Measurements from ENCODE around the gene HACD3. TPM values are rescaled to one million over a fixed set of nuclear protein-coding genes. Genes with fewer than 3 reads are reported as not detected.
A peak's percentile ranks its signal among the peaks of the same experiment; 100 is the strongest.

The HACD3 gene
- total RNA-seq, 2 donors from 2014 or later: 20.0 to 31.0 TPM

GRCh38 chr15:65512807-65513416 is 17.4 kb upstream of the HACD3 start:
- H3K27ac ChIP-seq: peak overlapping the region; percentile 31 to 42
- TF ChIP-seq, protein P1, sequence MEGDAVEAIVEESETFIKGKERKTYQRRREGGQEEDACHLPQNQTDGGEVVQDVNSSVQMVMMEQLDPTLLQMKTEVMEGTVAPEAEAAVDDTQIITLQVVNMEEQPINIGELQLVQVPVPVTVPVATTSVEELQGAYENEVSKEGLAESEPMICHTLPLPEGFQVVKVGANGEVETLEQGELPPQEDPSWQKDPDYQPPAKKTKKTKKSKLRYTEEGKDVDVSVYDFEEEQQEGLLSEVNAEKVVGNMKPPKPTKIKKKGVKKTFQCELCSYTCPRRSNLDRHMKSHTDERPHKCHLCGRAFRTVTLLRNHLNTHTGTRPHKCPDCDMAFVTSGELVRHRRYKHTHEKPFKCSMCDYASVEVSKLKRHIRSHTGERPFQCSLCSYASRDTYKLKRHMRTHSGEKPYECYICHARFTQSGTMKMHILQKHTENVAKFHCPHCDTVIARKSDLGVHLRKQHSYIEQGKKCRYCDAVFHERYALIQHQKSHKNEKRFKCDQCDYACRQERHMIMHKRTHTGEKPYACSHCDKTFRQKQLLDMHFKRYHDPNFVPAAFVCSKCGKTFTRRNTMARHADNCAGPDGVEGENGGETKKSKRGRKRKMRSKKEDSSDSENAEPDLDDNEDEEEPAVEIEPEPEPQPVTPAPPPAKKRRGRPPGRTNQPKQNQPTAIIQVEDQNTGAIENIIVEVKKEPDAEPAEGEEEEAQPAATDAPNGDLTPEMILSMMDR (IDR thresholded peaks at IDR 0.05): no peak
- no peaks in the 10 kb centered on the region for H3K9me3 ChIP-seq
- peak overlapping the region; percentile 34 for H3K4me3 ChIP-seq
- H3K27me3 ChIP-seq (replicated peaks; ENCODE audit: insufficient read depth): no peaks in the 10 kb centered on the region
- DNase-seq (ENCODE audit: low spot score) (no peak), ATAC-seq (ENCODE audit: insufficient number of reproducible peaks, low FRiP score, low read depth) (no peak)
- peaks cover 25 to 59% of the 10 kb centered on the region in 2 donors for H3K4me1 ChIP-seq (ENCODE audit: control insufficient read depth in 1 of 2, low read depth in 2 of 2)
- peaks cover 7% of the 10 kb centered on the region for H3K36me3 ChIP-seq

- Histone ChIP-seq H3K4me3 (peak within 1 kb of the TSS; percentile 87), H3K27ac (peak within 1 kb of the TSS; percentile 73 to 85), H3K27me3 (replicated peaks; ENCODE audit: insufficient read depth) (no peaks in the 10 kb centered on the region), H3K4me1 (ENCODE audit: control insufficient read depth in 1 of 2, low read depth in 2 of 2) (peaks cover 21 to 41% of the 10 kb centered on the region in 2 donors), H3K36me3 (no peaks in the 10 kb centered on the region), H3K9me3 (no peaks in the 10 kb centered on the region)
- TF ChIP-seq, protein P1 (IDR thresholded peaks at IDR 0.05): peak; percentile 71
- ATAC-seq (ENCODE audit: insufficient number of reproducible peaks, low FRiP score, low read depth): peak; percentile 75
- DNase-seq (ENCODE audit: low spot score): peak; percentile 60
Measured at GRCh38 chr15:65516997-65517865, 13.0 kb upstream of the HACD3 start, which contains the start of gene DPP8. Gene DPP8 (minus strand): TSS chr15:65517689. CDS start chr15:65512553, 5,136 bp downstream.

- TF ChIP-seq, protein P1 (IDR thresholded peaks at IDR 0.05): no peak
- Histone ChIP-seq H3K36me3 (no peaks in the 10 kb centered on the region), H3K4me3 (peak overlapping the region; percentile 87), H3K4me1 (ENCODE audit: control insufficient read depth in 1 of 2, low read depth in 2 of 2) (peaks cover 17 to 36% of the 10 kb centered on the region in 2 donors), H3K9me3 (no peaks in the 10 kb centered on the region), H3K27ac (peak overlapping the region in 1 of 2 donors; percentile 73), H3K27me3 (replicated peaks; ENCODE audit: insufficient read depth) (no peaks in the 10 kb centered on the region)
- DNase-seq (ENCODE audit: low spot score) (no peak), ATAC-seq (ENCODE audit: insufficient number of reproducible peaks, low FRiP score, low read depth) (no peak)
Measured at GRCh38 chr15:65517866-65518207, 12.4 kb upstream of the HACD3 start.

DNA sequence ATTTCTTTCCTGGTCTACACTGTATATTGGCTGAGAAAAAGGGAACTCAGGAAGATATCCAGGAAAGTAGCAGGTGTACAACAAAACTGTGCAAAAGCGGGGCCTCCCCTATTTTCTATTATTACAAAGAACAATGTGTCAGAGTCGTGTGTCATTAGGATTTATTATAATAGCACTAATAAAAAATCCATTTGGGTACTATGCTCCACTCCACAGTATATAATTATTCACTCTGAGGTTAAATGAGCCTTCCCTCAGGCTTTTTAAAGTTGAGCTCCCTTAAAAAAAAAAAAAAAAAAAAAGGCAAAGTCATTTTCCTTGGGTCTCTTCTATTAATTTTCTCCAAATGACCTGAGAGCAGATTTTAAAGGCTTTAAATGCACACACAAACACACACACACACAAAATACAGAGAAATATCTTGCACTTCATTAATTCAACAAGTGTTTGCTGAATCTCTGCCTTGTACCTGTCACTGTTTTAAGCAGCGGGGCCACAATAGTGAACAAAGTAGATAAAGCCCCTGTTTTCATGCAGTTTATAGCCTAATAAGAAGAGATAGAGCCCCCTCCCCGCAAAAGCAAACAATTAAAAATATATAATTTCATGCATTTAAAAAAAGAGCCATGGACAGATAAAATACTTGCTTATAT is 11.5 kb upstream of the HACD3 start:
- H3K4me1 ChIP-seq (ENCODE audit: control insufficient read depth in 1 of 2, low read depth in 2 of 2): peaks cover 17 to 29% of the 10 kb centered on the region in 2 donors
- DNase-seq (ENCODE audit: low spot score) (no peak), ATAC-seq (ENCODE audit: insufficient number of reproducible peaks, low FRiP score, low read depth) (no peak)
- TF ChIP-seq, protein P1 (IDR thresholded peaks at IDR 0.05): no peak
- no peaks in the 10 kb centered on the region for H3K36me3 ChIP-seq
- H3K27ac ChIP-seq: no peak overlapping the region
- no peaks in the 10 kb centered on the region for H3K27me3 ChIP-seq (replicated peaks; ENCODE audit: insufficient read depth)
- no peak overlapping the region for H3K4me3 ChIP-seq
- no peaks in the 10 kb centered on the region for H3K9me3 ChIP-seq

DNA sequence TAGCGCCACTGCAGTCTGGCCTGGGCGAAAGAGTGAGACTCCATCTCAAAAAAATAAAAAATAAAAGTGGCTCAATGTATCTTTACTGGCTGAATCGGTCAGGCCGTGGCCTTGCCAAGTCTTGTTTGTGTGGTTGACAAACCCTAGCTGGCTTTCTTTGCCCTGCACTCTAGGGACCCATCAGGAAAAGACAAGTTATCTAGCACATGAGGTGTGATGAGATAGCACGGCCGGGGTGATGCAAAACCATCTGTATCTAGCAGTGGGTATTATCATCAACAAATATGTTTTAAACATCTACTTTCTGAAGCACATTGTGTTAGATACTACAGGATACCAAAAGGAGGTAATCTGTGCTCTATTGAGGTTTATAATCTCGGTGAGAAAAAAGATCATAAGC is 8.9 kb upstream of the HACD3 start:
- no peak overlapping the region for H3K27ac ChIP-seq
- DNase-seq (ENCODE audit: low spot score) (no peak), ATAC-seq (ENCODE audit: insufficient number of reproducible peaks, low FRiP score, low read depth) (no peak)
- no peaks in the 10 kb centered on the region for H3K27me3 ChIP-seq (replicated peaks; ENCODE audit: insufficient read depth)
- H3K4me1 ChIP-seq (ENCODE audit: control insufficient read depth in 1 of 2, low read depth in 2 of 2): peaks cover 4 to 5% of the 10 kb centered on the region in 2 donors
- H3K9me3 ChIP-seq: no peaks in the 10 kb centered on the region
- H3K36me3 ChIP-seq: no peaks in the 10 kb centered on the region
- TF ChIP-seq, protein P1 (IDR thresholded peaks at IDR 0.05): no peak
- no peak overlapping the region for H3K4me3 ChIP-seq

All from thoracic aorta (tissue), 2 donors.